GM03348 (cell line): ENCODE results near the gene CLEC20A.
A peak's percentile ranks its signal among the peaks of the same experiment; 100 is the strongest.

Experiments
- DNase-seq: peaks from one replicate; pipeline ENCODE4 v3.0.0; 2012; ENCODE audit warnings: low spot score

CLEC20A gene

DNA sequence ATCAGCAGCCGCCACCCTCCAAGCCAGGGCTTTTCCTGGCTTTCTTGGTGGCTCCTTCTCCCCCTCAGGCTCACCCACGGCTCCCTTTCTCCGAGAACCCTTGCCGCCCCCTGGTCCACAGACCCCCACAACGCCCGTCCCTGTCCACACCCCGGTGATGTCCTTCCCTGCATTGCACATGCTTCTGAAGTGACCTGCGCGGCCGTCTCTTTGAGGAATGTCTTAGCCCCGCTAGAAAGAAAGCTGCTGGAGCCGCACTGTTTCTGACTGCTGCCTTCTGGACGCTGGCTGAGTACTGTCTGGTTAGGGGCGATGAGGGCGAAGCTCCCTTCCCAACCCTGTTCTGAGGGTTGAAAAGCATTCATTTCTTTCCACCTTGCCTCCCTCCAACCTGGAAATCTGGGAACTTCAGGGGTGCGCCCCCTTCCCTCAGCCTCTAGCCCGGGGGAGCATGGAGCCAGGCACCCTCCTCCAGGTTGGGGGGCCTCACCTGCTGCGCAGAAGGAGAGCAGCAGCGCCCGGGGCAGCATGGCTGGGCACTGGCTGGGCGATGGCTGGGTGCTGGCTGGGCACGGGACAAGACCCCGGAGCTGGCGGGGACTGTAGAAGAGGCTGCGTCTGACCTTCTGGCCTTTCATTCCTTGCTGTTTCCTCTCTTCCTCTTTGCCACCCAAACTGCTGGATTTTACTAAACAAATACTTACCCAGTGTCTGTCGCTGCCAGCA is at the start of gene CLEC20A:
TSS of gene CLEC20A (minus strand) at position 555 of the 726 bp plus-strand sequence. CDS start at position 530, 25 bp downstream.
- DNase-seq, result no peak

DNA sequence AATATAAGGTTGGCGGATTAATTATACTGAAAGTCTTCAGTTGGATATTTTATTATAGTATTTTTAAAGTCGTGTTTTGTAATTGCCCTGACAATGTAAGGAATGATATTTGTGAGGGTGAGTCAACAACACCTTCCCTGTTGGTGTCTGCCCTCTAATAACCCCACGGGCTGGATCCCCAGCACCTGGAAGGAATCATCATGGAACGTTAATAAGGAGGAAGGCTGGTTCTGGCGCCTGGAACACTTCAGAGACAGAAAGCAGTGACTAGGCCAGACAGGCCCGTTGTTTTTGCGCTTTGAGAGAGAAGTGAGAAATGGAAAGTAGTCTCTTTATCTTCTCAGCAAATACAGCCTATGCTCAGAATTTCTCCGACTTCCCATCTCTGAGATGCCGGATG is 47.8 kb upstream of the CLEC20A start:
- DNase-seq, result no peak

DNA sequence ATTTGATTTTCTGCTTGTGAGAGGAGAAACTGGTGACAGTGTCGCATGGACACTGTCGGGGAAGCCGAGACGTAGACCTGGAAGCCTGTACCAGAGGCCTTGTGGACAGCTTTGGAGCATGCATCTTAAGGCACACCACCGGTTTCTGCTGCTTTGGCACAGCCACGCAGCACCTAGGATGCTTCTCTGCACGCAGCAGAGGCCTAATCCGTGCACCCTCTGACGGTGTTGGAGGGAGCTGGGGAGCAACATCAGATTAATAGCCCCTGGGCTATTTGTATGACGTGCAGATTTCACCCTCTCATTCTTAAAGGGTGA is 46.5 kb upstream of the CLEC20A start:
- DNase-seq, result no peak

GRCh38 chr1:178542554-178543289 is 46.0 kb upstream of the CLEC20A start:
- DNase-seq, result peak; percentile 92

DNA sequence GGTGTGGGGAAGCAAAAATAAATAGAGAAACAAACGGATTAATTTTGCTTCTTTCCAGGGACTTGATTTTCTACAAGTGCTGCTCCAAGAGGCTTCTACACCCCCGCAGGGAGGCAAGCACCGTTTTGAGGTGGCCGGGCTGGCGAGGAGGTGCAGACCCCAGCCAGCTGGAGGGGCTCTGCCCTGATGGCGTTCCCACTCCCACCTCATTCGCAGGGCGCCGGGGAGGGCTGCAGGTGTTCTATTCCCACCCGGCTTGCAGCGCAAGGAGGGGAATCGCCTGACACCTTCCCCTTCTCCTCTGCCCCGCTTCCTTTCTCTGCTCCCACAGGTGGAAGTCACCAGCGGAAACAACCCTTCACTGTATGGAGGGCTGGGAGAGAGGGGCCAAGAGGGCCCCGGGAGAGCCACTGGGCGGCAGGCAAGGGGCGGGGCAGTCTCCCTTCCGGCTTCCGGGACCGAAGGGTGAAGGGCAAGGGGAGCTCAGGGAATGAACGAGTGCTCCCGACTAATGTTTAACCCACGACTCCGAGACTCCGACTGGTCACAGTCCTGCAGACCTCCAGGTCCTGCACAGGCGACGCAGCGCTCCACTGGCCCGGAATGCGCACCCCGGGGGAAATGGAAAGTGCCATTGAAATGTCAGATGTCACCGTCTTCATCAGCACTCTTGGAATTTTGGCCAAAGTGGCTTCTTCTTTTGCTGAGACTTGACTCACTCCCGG is 45.2 kb upstream of the CLEC20A start:
- DNase-seq, result peak; percentile 71

DNA sequence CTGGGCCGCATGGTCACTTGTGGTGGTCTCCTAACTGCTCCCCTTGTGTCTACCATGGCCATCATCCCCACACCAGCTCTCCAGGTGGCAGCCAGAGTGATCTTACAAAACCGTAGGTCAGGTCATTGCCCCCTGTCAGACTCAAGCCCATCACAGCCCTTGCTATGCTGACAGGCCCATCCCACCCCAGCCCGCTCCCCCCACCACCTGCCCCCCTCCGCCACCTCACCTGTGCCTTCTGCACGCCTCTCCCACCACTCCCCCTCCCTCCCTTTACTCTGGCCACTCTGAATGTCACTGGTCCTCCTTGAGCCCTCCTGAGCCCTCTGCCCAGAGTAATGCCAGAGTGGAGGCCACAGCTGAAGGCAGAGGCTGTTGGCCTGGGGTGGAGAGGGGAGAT is 44.6 kb upstream of the CLEC20A start:
- no peak for DNase-seq

- DNase-seq, result peak; percentile 82
Observed at GRCh38 chr1:178540646-178541045, 43.9 kb upstream of the CLEC20A start.

- no peak for DNase-seq
Observed at GRCh38 chr1:178540204-178540603, 43.4 kb upstream of the CLEC20A start.

DNA sequence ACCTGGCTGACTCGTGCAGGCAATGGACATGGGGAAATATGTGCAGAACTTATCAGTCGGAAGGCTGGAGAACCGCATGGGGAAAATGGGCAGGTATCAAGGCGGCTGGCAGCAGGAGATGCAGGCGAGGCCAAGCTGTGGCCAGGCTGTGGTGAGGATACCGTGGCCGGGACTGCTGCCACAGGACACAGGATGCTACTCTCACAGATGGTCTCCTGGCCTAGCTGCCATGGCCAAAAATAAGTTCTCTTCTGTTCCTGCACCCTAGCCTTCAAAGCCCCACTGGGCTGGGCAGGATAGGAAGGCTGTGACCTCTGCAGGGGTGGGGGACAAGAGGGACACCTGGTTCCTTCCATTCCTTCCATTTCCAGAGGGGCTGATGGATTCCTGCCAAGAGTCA is 42.5 kb upstream of the CLEC20A start:
- no peak for DNase-seq

DNA sequence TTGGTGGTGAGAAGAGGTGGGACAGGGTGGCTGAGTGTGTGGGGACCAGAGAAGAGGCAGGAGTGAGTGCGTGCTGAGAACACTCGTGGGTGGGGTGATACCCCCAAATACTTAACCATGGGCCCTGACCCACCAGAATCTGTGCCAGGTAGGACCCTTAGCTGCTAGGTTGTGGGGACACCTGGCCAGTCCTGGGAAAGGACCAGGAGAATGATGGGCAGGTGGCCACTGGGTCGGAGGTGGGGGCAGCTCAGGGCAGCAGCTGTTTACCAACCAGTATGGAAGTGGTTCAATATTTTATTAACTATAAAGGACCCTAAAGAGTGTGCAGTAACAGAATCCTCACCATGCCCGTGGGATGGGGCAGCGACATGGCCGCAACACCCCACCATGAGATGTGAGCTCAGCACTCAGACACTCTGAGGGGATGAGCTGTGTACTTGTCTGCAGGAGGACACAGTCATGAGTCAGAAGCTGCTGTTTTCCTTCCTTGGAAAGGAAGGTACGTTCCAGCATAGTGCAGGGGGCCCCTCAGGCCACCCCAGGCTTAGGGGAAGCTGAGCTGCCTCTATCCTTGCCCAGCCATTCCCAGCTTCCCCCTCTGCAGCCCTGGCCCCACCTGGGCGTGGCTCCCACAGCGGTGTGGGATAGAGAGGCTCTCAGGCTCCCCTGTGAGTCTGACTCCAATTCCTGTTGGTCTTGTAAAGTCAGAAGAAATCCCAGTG is 41.6 kb upstream of the CLEC20A start:
- DNase-seq, result peak; percentile 72

DNA sequence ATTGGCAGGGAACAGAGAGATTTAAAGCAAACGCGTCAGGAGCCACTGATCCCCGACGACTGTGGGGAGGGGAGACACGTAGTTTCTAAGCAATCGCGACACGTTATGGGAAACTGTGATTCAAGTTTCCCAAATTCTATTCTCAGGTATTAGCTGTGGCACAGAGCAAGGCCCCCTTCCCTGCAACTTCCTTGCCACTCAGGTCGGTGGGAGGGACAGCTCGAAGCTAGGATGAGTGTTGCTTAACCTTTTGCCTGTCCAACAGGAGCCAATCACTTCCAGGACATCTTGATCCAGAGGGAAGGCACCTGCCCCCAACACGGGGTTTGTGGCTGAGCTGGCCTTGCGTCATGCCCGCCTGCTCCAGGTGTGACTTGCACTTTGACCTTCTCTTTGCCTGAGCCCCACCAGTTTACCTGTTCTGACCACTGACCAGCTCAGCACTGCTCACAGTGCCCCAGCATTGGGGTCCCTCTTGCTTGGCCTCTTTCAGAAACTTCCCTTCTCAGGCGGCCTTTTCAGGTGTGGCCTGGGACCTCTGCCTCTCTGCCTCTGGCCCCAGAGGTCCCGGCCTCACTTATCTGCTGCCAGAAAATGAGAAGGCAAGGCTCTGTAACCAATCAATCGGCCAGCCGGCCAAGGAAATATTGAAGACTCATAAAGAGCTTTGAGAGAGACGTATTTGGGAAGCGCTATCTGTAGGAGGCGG is 40.8 kb upstream of the CLEC20A start:
- DNase-seq, result no peak

DNA sequence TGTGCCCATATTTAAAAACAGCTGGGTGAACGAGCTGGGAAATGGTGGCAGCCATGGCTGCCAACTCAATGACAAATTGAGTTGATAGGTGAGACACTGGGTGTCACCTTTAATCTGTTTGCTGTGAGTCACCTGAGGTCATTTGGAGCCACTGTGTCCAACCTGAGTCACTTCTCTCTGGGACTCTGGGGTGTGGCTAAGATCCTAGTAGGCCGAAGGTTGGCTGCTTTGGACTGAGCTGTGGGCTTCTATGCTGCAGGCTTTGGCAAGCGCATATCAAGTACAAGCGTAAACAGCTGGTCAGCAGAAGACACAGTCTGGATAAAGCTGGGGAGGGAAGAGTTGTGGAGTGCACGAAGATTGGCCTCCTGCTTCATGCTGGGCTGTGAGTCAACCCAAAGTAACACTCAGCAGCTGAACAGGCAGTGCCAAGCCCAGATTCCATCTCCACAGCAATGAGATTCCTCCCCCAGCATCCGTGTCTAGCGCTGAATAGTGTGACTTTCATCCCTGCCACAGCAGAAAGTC is 40.1 kb upstream of the CLEC20A start:
- peak; percentile 95 for DNase-seq

DNA sequence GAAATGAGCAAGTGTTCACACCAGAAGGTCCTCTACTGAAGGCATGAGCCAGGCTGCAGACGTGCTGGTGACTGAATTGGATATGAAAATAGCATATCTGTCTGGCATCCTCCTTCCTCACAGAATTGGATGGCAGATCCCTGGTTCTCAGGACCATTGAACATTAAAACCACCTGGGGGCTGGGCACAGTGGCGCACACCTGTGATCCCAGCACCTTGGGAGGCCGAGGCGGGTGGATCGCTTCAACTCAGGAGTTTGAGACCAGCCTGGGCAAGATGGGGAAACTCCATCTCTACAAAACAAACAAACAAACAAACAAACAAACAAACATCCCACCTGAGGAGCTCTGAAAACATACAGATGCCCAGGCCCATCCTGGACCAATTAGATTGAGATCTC is 39.6 kb upstream of the CLEC20A start:
- no peak for DNase-seq

- DNase-seq, result no peak
Observed at GRCh38 chr1:178534137-178534868, 37.5 kb upstream of the CLEC20A start.

DNA sequence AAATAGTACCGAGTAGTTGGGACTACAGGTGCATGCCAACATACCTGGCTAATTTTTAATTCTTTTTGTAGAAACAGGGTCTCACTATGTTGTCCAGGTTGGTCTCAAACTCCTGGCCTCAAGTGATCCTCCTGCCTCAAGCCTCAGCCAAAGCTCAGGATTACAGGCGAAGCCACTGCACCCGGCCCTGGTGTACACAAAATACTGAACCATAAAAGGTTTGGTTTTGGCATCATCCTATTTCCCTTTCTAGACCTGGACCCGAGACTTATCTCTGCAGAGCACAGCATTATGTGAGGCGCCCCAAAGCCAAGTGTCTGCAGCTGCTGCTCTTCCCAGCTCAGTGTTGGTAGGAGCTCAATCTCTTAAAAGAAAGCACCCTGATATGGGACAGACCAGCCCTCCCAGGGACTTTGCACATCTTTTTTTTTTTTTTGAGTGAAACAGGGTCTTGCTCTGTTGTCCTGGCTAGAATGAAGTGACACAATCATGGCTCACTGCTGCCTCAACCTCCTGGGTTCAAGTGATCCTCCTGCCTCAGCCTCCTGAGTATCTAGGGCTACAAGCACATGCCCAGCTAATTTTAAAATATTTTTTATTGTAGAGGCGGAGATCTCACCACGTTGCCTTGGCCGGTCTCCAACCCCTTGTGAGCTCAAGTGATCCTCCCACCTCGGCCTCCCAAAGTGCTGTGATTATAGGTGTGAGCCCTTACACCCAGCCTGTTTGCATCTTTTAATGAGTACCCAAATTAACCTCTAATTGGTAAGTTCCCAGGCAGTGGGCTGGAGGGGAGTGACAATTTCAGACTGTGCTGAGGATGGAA is 36.6 kb upstream of the CLEC20A start:
- DNase-seq, result no peak

DNA sequence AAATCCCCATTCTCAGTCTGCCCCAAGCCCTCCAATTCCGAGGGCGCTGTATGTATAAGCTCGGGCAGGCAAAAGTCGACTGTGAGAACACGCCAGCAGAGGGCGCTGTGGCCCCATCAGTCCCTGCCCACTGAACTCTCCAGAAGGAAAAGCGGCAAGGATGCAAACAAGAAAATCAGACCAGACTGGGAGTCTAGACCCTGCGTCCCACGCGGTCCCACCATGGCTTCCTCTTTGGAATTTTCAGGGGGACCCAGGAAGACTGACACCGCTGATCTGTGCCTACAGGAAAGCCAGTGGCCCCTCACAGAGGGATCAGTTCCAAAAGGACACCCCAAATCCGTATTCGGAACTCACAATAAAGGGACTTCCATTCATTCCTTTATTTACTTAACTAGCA is 35.6 kb upstream of the CLEC20A start:
- DNase-seq, result peak; percentile 90

- no peak for DNase-seq
Observed at GRCh38 chr1:178531887-178532286, 35.1 kb upstream of the CLEC20A start.

DNA sequence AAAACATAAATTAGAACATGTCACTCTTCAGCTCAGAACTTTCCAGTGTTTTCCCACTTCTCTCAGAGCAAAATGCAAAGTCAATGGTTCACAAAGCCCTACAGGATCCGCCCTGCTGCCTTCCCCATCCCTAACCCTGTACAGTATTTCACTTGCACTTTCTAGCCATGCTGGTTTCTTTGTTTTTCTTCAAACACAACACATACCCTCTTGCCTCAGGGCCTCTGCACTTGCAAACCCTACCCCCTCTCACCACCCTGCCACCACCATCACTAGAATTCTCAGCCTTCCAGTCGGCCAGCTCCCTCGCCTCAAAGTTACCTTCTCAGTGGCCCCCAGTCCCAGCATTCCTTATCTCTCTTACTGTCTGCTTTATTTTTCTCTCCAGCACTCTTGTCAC is 33.7 kb upstream of the CLEC20A start:
- no peak for DNase-seq

GRCh38 chr1:178530037-178530402 is 33.3 kb upstream of the CLEC20A start:
- peak; percentile 83 for DNase-seq
